ENCODE data around the gene CABLES1. TPM values are rescaled to one million over a fixed set of nuclear protein-coding genes. Genes with fewer than 3 reads are reported as not detected.

The CABLES1 gene
- total RNA-seq, 1 experiment from 2014 or later = 11.8 TPM

DNA sequence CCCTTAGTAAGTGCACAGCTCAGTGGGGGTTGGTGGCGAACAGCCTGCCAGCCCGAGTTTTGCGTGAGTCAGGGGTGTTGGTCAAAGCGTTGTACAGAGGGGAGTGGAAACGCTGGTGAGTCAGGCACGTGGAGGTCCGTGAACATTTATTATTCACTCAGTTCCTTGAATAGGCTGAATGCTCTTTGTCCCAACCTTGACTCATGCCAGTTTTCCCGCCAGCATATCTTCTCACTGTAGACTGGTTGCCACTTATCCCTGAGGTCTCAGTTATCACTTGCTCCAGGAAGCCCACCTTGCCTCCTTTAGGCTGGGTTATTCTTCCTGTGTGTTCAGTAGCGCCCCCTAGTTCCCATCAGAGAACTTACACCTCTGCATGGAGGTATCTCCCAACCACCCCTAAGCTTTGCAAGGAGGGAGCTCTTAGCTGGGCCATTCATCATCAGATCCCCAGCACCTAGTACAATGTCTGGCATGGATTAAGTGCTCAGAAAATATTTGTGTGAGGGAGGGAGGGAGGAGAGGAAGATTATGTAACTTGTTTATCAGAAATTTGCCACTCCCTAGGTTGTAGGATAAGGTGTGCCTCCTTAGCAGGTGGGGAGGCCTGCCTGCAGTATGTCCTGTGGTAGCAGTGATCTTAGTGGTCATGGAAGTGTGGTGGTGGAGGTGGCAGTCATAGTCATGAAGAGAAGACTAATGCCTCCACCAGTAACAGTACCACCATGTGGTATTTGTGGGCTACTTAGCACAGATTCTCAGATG lies 72.1 kb downstream of the CABLES1 start:
- no peak for DNase-seq (ENCODE audit: low spot score)
- in situ Hi-C loops (cut with HindIII; ENCODE audit: low sequenced_read_pairs) = no loop called here

GRCh38 chr18:23207994-23208393 lies 72.7 kb downstream of the CABLES1 start:
- in situ Hi-C loops (cut with HindIII; ENCODE audit: low sequenced_read_pairs) = no loop called here
- DNase-seq (ENCODE audit: low spot score) = peak; percentile 45

DNA sequence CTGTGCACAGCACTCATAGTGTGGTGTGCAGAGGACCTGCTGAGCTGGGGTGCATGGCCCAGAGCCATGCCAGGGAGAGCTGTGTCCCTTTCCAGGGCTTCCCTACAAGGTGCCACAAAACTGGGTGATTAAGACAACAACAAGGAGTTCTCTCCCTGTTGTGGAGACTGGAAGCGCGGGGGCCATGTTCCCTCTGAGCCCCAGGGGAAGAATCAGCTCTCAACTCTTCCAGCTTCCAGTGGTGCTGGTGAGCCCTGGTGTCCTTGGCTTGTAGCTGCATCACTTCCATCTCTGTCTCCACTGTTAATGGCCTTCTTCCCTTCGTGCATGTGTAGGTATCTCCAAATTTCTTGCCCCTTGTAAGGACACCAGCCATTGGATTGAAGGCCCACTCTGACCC lies 73.3 kb downstream of the CABLES1 start:
- in situ Hi-C loops (cut with HindIII; ENCODE audit: low sequenced_read_pairs) = no loop called here
- no peak for DNase-seq (ENCODE audit: low spot score)

GRCh38 chr18:23209031-23209430 lies 73.7 kb downstream of the CABLES1 start:
- in situ Hi-C loops (cut with HindIII; ENCODE audit: low sequenced_read_pairs) = no loop called here
- no peak for DNase-seq (ENCODE audit: low spot score)

DNA sequence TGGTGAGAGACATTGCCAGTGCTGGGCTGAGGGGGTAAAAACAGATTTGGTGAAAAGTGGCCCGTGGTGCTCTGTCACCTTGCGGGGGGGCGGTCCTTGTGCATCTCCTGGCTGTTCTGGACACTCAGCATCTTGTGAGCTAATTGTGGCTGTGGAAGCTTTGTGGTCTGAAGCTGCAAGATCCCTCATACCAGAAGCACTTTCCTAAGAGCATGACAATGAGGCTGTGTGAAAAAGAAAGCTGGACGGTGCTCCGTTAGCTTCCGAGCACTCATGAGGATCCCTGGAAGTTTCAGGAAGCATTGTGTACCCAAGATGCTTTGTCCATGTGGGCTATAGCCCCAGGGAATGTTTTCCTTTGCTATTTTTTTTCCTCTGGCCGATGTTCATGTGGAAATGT lies 74.5 kb downstream of the CABLES1 start:
- DNase-seq (ENCODE audit: low spot score) = no peak
- in situ Hi-C loops (cut with HindIII; ENCODE audit: low sequenced_read_pairs) = no loop called here

GRCh38 chr18:23210526-23210925 lies 75.2 kb downstream of the CABLES1 start:
- DNase-seq (ENCODE audit: low spot score) = no peak
- in situ Hi-C loops (cut with HindIII; ENCODE audit: low sequenced_read_pairs) = no loop called here

DNA sequence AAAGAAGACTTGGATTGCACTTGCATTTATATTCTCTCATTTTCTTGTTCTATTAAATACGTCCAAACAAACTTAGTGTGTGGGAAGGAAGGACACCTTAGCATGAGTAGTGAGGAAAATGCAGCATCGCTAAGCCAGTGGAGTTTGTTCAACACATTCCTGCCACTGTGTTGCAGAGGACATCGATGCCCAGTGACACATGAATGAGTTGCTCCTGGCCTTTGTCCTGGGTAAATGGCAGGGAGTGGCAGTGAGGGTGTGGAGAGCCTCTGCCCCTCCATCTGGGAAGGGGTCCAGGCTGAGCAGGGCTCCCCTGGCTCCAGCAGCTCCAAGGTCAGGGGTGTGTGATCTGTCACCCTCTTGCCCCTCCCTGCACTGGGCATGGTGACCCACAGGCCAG lies 75.9 kb downstream of the CABLES1 start:
- no peak for DNase-seq (ENCODE audit: low spot score)
- in situ Hi-C loops (cut with HindIII; ENCODE audit: low sequenced_read_pairs) = no loop called here

DNA sequence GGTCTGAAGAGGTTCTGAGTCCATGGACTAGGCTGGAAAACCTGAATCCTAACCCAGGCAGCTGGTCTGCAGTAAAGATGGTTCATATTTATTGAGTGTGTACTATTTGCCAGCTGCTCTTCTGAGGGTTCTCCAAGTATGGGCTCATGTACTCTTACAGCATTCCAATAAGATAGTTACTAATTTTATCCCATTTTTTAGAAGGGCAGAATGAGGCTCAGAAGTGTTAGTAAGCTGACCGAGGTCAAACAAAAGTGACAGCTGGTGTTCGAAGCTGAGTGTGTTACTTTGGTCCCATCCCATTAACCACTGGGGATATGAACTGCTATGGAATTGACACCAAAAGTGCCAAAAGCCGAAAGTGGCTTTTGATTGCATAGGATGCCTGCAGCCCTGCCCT lies 76.9 kb downstream of the CABLES1 start:
- DNase-seq (ENCODE audit: low spot score) = no peak
- in situ Hi-C loops (cut with HindIII; ENCODE audit: low sequenced_read_pairs) = no loop called here

DNA sequence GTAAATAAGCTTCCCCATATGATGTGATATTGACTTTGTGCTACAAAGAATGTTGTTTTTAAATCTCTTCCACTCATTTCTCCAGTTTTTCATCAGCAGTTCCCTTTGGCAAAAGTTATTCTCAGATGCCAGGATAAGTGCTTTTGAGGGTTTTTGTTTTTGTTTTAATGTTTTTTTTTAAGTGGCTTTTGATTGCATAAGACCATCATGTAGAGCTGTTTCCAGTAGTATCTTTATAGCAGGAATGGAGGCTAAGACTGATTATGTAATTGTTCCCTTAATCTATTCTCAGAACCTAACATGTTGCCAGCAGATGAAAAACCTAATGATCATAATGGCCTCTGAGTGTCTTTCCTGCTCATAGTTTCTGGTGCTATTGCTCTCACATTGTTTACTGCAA lies 77.9 kb downstream of the CABLES1 start:
- no peak for DNase-seq (ENCODE audit: low spot score)
- in situ Hi-C loops (cut with HindIII; ENCODE audit: low sequenced_read_pairs) = no loop called here

GRCh38 chr18:23217781-23218180 lies 82.5 kb downstream of the CABLES1 start:
- DNase-seq (ENCODE audit: low spot score) = no peak
- in situ Hi-C loops (cut with HindIII; ENCODE audit: low sequenced_read_pairs) = no loop called here

DNA sequence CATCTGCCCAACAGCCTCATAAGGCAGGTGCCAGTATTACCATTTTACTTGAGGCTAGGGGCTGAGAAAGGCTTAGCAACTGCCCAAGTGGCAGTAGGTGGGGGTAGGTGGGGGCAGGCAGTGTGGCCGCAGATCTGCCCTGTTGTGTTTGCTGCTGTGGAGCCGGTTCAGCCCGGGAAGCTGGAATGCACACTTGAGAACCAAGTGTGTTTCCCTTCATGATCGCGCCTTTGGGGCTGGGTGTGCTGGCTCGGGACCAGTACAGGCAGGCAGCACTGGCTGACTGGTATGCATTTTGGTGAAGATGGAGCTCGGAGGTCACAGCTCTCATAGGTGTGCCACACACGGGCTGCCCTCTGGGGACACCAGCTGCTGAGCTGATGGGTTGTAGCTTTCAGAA lies 85.1 kb downstream of the CABLES1 start:
- in situ Hi-C loops (cut with HindIII; ENCODE audit: low sequenced_read_pairs) = no loop called here
- DNase-seq (ENCODE audit: low spot score) = no peak

GRCh38 chr18:23223641-23224040 lies 88.4 kb downstream of the CABLES1 start:
- no peak for DNase-seq (ENCODE audit: low spot score)
- in situ Hi-C loops (cut with HindIII; ENCODE audit: low sequenced_read_pairs) = no loop called here

DNA sequence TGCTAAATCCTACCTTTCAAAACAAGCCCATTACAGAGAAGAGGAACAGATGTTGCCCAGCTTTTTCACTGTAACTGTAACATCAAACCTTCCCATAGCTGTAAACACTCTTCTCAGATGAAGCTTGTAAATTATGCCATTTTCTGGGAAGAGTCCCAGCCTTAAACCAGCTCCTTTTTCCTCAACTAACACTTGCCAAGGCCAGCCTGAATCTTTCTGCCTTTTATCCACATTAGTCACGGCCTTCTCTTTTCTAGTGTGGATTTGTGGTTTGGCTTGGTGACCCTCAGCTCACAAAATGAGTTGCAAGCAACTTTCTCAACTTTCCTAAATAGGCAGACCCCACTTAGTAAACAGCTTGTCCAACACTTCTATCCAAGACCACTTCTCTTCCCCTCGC lies 90.2 kb downstream of the CABLES1 start:
- DNase-seq (ENCODE audit: low spot score) = peak; percentile 20
- in situ Hi-C loops (cut with HindIII; ENCODE audit: low sequenced_read_pairs) = no loop called here

- in situ Hi-C loops (cut with HindIII; ENCODE audit: low sequenced_read_pairs) = no loop called here
- DNase-seq (ENCODE audit: low spot score) = no peak
Observed at GRCh38 chr18:23226391-23226790, 91.1 kb downstream of the CABLES1 start.

- no peak for DNase-seq (ENCODE audit: low spot score)
- in situ Hi-C loops (cut with HindIII; ENCODE audit: low sequenced_read_pairs) = no loop called here
Observed at GRCh38 chr18:23226930-23227725, 91.8 kb downstream of the CABLES1 start.

DNA sequence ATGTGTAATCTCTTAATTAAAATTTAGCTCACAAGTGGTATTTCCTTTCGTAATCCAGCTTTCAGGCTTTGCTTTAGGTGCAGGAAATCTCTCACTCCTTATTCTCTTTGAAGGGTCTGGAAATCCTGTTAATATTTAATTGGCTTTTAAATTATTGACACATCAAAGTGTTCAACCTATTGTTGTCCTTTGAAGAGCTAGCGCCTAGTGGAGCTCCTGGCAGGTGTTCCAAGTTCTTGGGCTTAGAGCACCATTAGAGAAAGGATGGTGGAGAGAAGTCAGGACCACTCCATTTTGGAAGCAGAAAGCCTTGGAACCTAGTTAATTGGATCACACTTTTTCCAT lies 92.4 kb downstream of the CABLES1 start:
- DNase-seq (ENCODE audit: low spot score) = no peak
- in situ Hi-C loops (cut with HindIII; ENCODE audit: low sequenced_read_pairs) = no loop called here

DNA sequence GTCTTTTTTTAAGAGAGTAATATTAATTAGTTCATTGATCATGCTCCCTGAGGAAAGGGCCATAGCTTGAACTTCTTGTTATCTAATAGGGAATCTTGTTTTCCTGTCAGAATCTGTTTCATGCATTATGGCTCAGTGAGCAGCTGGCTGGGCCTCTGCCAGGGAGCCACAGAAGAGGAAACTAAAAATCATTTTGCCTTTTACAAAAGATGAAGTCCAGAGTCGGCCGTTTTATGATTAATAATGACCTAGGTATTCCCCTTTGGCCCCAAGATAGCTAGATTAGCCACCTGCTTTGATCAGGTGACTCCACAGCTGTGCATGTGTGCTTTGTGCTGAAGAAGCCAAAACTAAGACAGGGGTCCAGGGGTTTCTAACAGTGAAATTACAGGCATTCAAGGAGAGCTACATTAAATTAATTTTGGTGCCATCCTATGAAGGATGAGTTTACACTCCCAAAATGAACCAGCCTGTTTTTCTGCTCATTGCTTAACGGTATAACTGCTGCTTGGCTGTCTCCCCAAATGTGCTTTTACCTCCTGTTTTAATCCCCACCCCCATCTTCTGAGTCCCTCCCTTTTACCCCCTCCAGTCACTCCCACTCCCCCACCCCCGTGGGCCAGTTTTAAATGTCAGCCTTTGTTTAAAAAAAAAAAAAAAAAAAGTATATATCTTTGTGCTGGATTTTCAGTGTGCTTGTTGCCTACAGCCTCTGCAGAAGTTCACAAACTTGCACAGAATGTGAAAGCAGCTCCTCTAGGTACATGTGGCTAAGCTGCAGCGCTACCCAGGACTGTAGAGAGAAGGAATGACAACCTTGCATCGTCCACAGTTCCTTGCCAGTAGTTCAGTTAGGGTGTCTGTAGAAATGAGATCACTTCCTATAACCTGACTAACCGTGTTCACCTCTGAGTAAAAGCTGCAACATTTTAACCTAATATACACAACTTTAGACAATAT lies 93.1 kb downstream of the CABLES1 start:
- in situ Hi-C loops (cut with HindIII; ENCODE audit: low sequenced_read_pairs) = no loop called here
- no peak for DNase-seq (ENCODE audit: low spot score)

- in situ Hi-C loops (cut with HindIII; ENCODE audit: low sequenced_read_pairs) = no loop called here
- DNase-seq (ENCODE audit: low spot score) = no peak
Observed at GRCh38 chr18:23229472-23229871, 94.2 kb downstream of the CABLES1 start.

GRCh38 chr18:23230686-23231085 lies 95.4 kb downstream of the CABLES1 start:
- in situ Hi-C loops (cut with HindIII; ENCODE audit: low sequenced_read_pairs) = no loop called here
- no peak for DNase-seq (ENCODE audit: low spot score)

Measured in G401 (cell line).